T47D (cell line): ENCODE data around the gene GNRH2.
A peak's percentile ranks its signal among the peaks of the same experiment; 100 is the strongest.
"Not testable (repeated sequence)": the region's sequence is repeated elsewhere in the genome, so short reads cannot be mapped to it uniquely, and the experiment has no call there.

Experiments used
- DNase-seq, 2 experiments: peaks; one replicate each; pipeline versions ENCODE4 v3.0.0 to v3.0.0-alpha.2; 2011 to 2012; ENCODE audit warnings: low read depth in 1 of 2, low spot score in 1 of 2
- JUND ChIP-seq: IDR thresholded peaks from 2 replicates; pipeline ENCODE4 v1.6.1; 2012; ENCODE audit warnings: low read depth
- in situ Hi-C: cut with HindIII; loops from 2 replicates; pipeline ENCODE4 v1.10.0; 2016; ENCODE audit warnings: low sequenced_read_pairs, low pct_unique_long_range_greater_than_20kb

The GNRH2 gene

GRCh38 chr20:3046677-3047462 is 3.4 kb downstream of the GNRH2 start:
- in situ Hi-C loops: no loop called here
- DNase-seq: peak; percentile 83 to 85
- no peak for TF ChIP-seq JUND

- TF ChIP-seq JUND: no peak
- no peak for DNase-seq
- in situ Hi-C loops: no loop called here
Observed at GRCh38 chr20:3047486-3048419, 4.3 kb downstream of the GNRH2 start.

DNA sequence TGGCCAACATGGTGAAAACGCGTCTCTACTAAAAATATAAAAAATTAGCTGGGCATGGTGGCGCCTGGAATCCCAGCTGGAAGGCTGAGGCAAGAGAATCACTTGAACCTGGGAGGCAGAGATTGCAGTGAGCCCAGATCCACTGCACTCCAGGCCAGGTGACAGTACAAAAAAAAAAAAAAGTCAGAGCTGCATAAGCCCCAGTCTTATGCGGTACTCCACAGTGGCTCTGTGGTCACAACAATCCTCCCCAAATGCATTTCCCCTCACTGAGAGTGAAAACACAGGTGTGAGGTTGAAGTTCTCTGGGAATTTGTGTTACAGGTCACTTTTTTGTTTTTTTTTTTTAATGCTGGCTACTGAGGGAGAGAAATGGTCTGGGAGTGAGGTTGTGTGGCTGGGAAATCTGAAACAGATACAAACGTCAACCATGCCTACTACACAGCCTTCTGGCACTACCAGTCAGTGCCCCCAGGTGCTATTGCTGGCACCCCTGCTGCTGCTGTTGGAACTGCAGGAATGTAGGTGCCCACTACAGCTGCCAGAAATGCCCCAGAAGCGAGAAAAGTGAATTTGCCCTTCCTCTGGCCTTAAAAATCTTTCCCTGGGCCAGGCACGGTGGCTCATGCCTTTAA is 8.1 kb downstream of the GNRH2 start:
- no peak for DNase-seq
- TF ChIP-seq JUND: no peak
- in situ Hi-C loops: no loop called here

- in situ Hi-C loops: no loop called here
Observed at GRCh38 chr20:3059489-3059888, 16.1 kb downstream of the GNRH2 start.

DNA sequence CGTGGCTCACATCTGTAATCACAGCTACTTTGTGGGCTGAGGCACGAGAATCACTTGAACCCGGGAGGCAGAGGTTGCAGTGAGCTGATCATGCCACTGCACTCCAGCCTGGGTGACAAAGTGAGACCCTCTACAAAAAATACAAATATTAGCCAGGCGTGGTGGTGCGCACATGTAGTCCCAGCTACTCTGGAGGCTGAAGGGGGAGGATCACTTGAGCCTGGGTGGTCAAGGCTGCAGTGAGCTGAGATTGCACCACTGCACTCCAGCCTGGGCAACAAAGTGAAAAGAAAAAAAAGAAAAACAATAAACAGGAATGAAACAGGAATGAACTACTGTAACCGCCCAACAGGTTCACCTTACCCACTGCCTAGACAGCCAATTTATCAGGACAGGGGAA is 20.7 kb downstream of the GNRH2 start:
- in situ Hi-C loops, DNase-seq: not testable (repeated sequence)

More at GRCh38 chr20:3059489-3059888, 16.1 kb downstream of the GNRH2 start:
- no peak for DNase-seq
- TF ChIP-seq JUND: no peak

DNA sequence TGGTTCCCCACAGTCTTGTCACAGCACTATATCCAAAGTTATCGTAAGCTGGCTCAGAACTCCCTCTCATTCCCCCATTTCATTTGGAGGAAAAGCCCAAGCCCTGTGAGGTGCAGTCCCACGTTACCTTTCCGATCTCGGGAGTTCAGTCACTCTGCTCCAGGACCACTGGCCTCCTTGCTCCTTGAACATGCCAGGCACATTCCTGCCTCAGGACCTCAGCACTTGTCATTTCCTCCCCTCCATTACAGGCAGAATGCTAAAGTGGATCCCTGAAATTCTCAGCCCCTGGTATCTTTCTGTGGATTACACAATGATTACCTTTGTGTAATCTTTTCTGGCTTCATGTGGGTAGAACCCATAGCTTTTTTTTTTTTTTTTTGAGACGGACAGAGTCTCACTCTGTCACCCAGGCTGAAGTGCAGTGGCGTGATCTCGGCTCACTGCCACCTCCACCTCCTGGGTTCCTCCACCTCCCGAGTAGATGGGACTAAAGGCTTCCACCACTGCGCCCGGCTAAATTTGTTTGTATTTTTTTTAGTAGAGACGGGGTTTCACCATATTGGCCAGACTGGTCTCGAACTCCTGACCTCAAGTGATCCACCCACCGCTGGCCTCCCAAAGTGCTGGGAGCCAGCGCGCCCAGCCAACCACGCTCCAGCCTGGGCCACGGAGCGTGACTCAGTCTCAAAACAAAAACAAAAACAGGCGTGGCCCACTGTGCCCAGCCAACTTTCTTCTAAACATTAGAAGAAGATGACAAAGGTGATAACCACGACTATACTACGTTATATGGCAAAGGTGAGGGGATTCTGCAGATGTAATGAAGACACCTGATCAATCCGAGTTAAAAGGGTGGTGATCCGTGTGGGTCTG is 24.0 kb downstream of the GNRH2 start:
- in situ Hi-C loops: no loop called here
- no peak for DNase-seq
- TF ChIP-seq JUND: no peak

GRCh38 chr20:3068075-3068474 is 24.7 kb downstream of the GNRH2 start:
- in situ Hi-C loops: no loop called here
- no peak for TF ChIP-seq JUND
- DNase-seq: no peak

- in situ Hi-C loops: no loop called here
- TF ChIP-seq JUND: no peak
- peak in 1 of 2 experiments; percentile 24 for DNase-seq
Observed at GRCh38 chr20:3068986-3069900, 25.8 kb downstream of the GNRH2 start.

DNA sequence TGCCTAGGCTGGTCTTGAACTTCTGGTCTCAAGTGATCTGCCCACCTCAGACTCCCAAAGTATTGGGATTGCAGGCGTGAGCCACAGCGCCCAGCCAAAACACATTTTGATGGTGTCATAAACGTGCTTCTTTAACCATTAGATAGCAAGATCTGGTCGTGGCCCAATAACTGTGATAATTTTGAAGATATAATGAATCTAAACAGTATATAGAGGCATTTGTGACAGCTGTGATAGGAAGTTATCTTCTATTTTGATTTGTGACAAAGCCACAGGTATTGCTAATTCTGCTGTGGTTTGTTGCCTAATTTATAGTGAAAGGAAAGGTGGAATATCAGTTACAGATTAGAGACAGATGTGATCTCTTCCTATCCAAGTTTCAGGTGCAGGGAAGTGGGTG is 27.3 kb downstream of the GNRH2 start:
- in situ Hi-C loops: no loop called here
- TF ChIP-seq JUND: no peak

DNA sequence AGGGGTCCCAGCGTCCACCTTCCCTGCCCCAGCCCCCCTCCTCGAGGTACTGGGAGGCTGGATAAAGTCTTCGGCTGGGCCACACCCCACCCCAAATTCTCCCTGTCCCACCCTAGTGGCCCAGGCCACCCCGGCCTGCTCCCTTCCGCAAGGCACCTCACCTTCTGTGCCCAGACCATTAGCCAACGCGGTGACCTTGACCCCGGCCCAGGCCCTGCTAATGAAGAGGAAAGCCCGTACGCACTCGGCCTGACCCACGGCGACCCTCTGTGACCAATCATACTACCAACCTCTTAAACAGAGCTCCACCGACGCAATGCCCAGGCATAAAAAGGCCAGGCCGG is 27.8 kb downstream of the GNRH2 start:
- no peak for DNase-seq
- TF ChIP-seq JUND: no peak
- in situ Hi-C loops: no loop called here

More for the DNA sequence above, 27.3 kb downstream of the GNRH2 start:
- no peak for DNase-seq
